ENCODE measurements around the gene IFIH1. TPM values are rescaled to one million over a fixed set of nuclear protein-coding genes. Genes with fewer than 3 reads are reported as not detected.

The IFIH1 gene
- total and polyA plus RNA-seq, 2 of the 8 experiments (the other 6 are each of a cell fraction or from before 2014, with no cell fraction given): 0.32 to 2.0 TPM

GRCh38 chr2:162330881-162331280 lies 12.4 kb upstream of the IFIH1 start:
- no peak overlapping the region for H4K91ac ChIP-seq (replicated peaks; ENCODE audit: insufficient read length, low read length)
- H3K18ac ChIP-seq (ENCODE audit: extremely low read depth, low read length): no peak overlapping the region
- H4K5ac ChIP-seq (ENCODE audit: insufficient read length, low read depth, low read length): no peak overlapping the region
- no peak overlapping the region for H3K27ac ChIP-seq (ENCODE audit: low read depth, low read length)
- no peak overlapping the region for H2BK5ac ChIP-seq (ENCODE audit: low read depth, low read length)
- H3K27me3 ChIP-seq (replicated peaks in 1 of 4; ENCODE audit: control insufficient read depth in 3 of 4, extremely low read depth in 1 of 4, insufficient read depth in 3 of 4, low read length in 3 of 4): no peaks in the 10 kb centered on the region
- no peaks in the 10 kb centered on the region for H3K23me2 ChIP-seq (ENCODE audit: low read depth, low read length)
- no peak overlapping the region for H3K23ac ChIP-seq (ENCODE audit: insufficient read length)
- 88% methylated on average over 1 of the region's 1 CpG; no CpG with 5 or more reads in 1 of the 2 experiments for WGBS, 2 experiments (ENCODE audit: extremely low coverage in 1 of 2, insufficient coverage in 1 of 2, insufficient read length in 1 of 2, insufficient replicate concordance in 2 of 2, low coverage in 1 of 2, low lambda C conversion rate in 2 of 2, missing lambda C conversion rate in 1 of 2)
- H3K4me2 ChIP-seq (ENCODE audit: insufficient read depth in 1 of 2, low read depth in 2 of 2, low read length in 2 of 2): no peak overlapping the region
- no peak overlapping the region for H3K14ac ChIP-seq (ENCODE audit: insufficient read length)
- no peak overlapping the region for H2BK15ac ChIP-seq (ENCODE audit: low read length)
- ChIA-PET POLR2A (ENCODE audit: partially characterized antibody) (no interaction called here), CTCF (ENCODE audit: partially characterized antibody) (no interaction called here)
- H2BK20ac ChIP-seq (ENCODE audit: low read length): no peak overlapping the region
- H4K8ac ChIP-seq (ENCODE audit: extremely low read depth, insufficient read depth, low read length): no peak overlapping the region
- no peaks in the 10 kb centered on the region for H3K4me1 ChIP-seq (replicated peaks in 1 of 4; ENCODE audit: control insufficient read depth in 3 of 4, insufficient read depth in 4 of 4, low read length in 3 of 4)
- no peaks in the 10 kb centered on the region for H3K79me2 ChIP-seq (ENCODE audit: control insufficient read depth in 1 of 2, insufficient read depth in 2 of 2, low read length in 2 of 2)
- H2BK120ac ChIP-seq (replicated peaks; ENCODE audit: low read depth, low read length): no peak overlapping the region
- no peak for TF ChIP-seq TAF7 (optimal IDR thresholded peaks at IDR 0.05; ENCODE audit: borderline replicate concordance, low read depth, low read length)
- TF ChIP-seq RFX5 (IDR thresholded peaks at IDR 0.05; ENCODE audit: borderline replicate concordance, low read depth, low read length): no peak
- TF ChIP-seq, protein P1, sequence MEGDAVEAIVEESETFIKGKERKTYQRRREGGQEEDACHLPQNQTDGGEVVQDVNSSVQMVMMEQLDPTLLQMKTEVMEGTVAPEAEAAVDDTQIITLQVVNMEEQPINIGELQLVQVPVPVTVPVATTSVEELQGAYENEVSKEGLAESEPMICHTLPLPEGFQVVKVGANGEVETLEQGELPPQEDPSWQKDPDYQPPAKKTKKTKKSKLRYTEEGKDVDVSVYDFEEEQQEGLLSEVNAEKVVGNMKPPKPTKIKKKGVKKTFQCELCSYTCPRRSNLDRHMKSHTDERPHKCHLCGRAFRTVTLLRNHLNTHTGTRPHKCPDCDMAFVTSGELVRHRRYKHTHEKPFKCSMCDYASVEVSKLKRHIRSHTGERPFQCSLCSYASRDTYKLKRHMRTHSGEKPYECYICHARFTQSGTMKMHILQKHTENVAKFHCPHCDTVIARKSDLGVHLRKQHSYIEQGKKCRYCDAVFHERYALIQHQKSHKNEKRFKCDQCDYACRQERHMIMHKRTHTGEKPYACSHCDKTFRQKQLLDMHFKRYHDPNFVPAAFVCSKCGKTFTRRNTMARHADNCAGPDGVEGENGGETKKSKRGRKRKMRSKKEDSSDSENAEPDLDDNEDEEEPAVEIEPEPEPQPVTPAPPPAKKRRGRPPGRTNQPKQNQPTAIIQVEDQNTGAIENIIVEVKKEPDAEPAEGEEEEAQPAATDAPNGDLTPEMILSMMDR (IDR thresholded peaks at IDR 0.05; ENCODE audit: control extremely low read depth in 1 of 3, insufficient read depth in 1 of 3, low read depth in 1 of 3, low read length in 3 of 3): no peak
- no peak for TF ChIP-seq CREB1 (IDR thresholded peaks at IDR 0.05)
- TF ChIP-seq BRCA1 (IDR thresholded peaks at IDR 0.05; ENCODE audit: low read depth, low read length): no peak
- no peak for TF ChIP-seq CHD2 (IDR thresholded peaks at IDR 0.05; ENCODE audit: low read length)
- TF ChIP-seq GTF2F1 (IDR thresholded peaks at IDR 0.05; ENCODE audit: borderline replicate concordance, low read depth, low read length): no peak
- TF ChIP-seq CBX8 (IDR thresholded peaks at IDR 0.05; ENCODE audit: borderline replicate concordance, low read depth, low read length): no peak
- no peak for TF ChIP-seq FOSL1 (IDR thresholded peaks at IDR 0.05; ENCODE audit: insufficient read depth, low read depth, low read length)
- TF ChIP-seq PHF8 (conservative IDR thresholded peaks at IDR 0.05; ENCODE audit: low read depth, low read length): no peak
- no peak for TF ChIP-seq JUN (IDR thresholded peaks at IDR 0.05; ENCODE audit: low read depth, low read length)
- FAIRE-seq: no peak
- no peak overlapping the region for H3K4ac ChIP-seq (replicated peaks; ENCODE audit: insufficient read length, low read depth, low read length)
- H2AFZ ChIP-seq (ENCODE audit: low read length): no peak overlapping the region
- H3K56ac ChIP-seq (replicated peaks; ENCODE audit: insufficient read length, low read depth, low read length): no peak overlapping the region
- H3K79me1 ChIP-seq (ENCODE audit: low read depth, low read length): no peaks in the 10 kb centered on the region
- H4K20me1 ChIP-seq (replicated peaks in 1 of 2; ENCODE audit: control insufficient read depth in 1 of 2, insufficient read depth in 2 of 2, low read length in 2 of 2): no peaks in the 10 kb centered on the region
- peaks cover 6 to 7% of the 10 kb centered on the region in 2 experiments; a peak in 3 of 4 replicates for H3K9me3 ChIP-seq (ENCODE audit: insufficient read depth in 2 of 2, low read depth in 1 of 2, low read length in 1 of 2)
- DNase-seq (ENCODE audit: low read depth in 1 of 2, low spot score in 2 of 2): no peak
- H3K4me3 ChIP-seq (ENCODE audit: extremely low read depth in 1 of 4, insufficient read depth in 2 of 4, low read depth in 3 of 4, low read length in 4 of 4): no peak overlapping the region
- no peak overlapping the region for H2AK5ac ChIP-seq (ENCODE audit: low read depth, low read length)
- no peaks in the 10 kb centered on the region for H3K36me3 ChIP-seq (ENCODE audit: control insufficient read depth in 2 of 4, insufficient read depth in 4 of 4, low read length in 3 of 4)
- H3K9ac ChIP-seq (replicated peaks in 1 of 4; ENCODE audit: extremely low read depth in 1 of 4, low read depth in 3 of 4, low read length in 3 of 4): no peak overlapping the region
- H2BK12ac ChIP-seq (ENCODE audit: low read depth, low read length): no peak overlapping the region

Data from H1 (cell line).